Endometrium (tissue), 2 donors: ENCODE data around the gene CCL21.

Experiments
- FAIRE-seq: peaks from 2 replicates; lab custom pipeline; 2012; peaks lifted over from hg19 to GRCh38; lab: Jason Lieb, UNC
- donor health status: control.
- donor health status: control.

The CCL21 gene

GRCh38 chr9:34707130-34707529 is 2.8 kb downstream of the CCL21 start:
- FAIRE-seq, result no peak

- peak; percentile 83 for FAIRE-seq
Observed at GRCh38 chr9:34701769-34702736, 7.9 kb downstream of the CCL21 start.

GRCh38 chr9:34701023-34701768 is 8.7 kb downstream of the CCL21 start:
- no peak for FAIRE-seq

- no peak for FAIRE-seq
Observed at GRCh38 chr9:34694811-34695210, 15.1 kb downstream of the CCL21 start.

GRCh38 chr9:34693560-34693959 is 16.4 kb downstream of the CCL21 start:
- no peak for FAIRE-seq

- no peak for FAIRE-seq
Observed at GRCh38 chr9:34691936-34692315, 18.0 kb downstream of the CCL21 start.

GRCh38 chr9:34690983-34691935 is 18.7 kb downstream of the CCL21 start, which contains the start of gene CCL19:
Gene CCL19 (minus strand): TSS chr9:34691276. CDS start chr9:34691139, 137 bp downstream.
- FAIRE-seq, result no peak

GRCh38 chr9:34689512-34689911 is 20.4 kb downstream of the CCL21 start:
- FAIRE-seq, result no peak

- no peak for FAIRE-seq
Observed at GRCh38 chr9:34689116-34689470, 20.8 kb downstream of the CCL21 start.

- no peak for FAIRE-seq
Observed at GRCh38 chr9:34688329-34689115, 21.4 kb downstream of the CCL21 start.

DNA sequence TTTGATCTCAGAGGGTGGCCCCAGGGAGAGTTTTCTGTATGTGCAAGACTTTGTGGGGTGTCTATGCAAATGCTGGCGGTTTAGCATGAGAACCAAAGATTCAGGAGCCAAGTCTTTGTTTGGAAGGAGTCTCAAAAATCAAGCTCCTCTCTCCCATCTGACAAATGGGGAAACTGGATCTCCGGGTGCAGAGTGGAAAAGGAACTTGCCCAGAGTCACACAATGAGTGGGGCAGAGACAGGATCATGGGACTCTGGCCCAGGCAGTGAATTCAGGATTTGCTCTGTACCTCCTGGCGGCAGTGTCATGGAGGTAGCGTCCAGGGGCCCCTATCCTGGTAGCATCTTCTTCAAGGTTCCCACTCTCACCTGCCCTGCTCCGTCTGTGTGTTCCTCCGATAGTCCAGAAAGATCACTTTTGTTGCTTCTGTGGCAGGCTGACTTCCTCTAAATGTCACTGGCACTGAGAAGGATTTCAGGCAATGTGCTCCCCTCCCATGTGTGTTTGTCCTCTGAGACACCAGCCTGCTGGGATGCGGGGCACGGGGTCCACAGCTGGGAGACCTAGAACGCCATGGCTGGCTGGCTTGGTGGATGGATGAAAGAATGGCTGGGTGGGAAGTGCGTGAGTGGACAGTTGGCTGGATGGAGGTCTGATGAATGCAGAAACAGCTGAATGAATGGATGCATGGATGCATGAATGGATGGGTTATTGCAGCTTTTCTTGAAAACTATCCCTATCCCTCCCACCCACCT is 22.5 kb downstream of the CCL21 start:
- FAIRE-seq, result no peak

DNA sequence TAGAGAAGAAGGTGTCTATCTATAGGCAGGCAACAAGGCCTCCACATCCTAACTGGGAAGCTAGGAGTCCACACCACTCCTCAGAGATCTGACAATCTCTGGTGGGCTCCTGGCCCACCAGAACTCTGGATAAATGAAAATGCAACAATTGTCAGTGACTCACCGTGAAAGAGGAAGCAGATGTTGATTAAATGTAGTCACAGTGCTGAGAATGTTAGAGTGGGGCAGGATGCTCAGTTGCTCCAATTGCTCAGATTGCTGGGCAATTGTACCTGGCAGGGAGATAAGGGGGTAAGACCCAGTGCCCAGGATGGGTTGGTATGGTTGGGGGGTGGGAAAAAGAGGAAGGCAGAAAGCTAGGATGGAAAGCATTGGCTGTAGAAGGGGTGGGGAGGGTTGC is 23.2 kb downstream of the CCL21 start:
- FAIRE-seq, result no peak

- no peak for FAIRE-seq
Observed at GRCh38 chr9:34686231-34686630, 23.7 kb downstream of the CCL21 start.

DNA sequence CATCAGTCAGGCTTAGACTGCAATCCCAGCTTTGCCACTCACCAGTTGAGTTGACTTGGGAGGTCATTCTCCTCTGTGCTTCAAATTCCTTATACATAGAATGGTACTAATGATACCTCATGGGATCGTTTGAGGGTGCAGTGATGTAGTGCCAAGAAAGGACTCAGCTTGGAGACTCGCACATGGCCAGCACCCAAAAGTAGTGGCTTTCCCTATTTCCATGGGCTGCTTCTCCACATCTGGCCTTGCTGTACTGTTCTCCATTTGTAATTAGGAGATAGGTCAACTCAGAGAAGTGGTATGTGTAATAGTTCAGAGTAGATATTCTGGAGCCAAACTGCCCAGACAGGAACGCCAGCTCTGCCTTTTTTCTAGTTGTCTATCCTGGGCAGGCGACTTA is 24.3 kb downstream of the CCL21 start:
- FAIRE-seq, result no peak

DNA sequence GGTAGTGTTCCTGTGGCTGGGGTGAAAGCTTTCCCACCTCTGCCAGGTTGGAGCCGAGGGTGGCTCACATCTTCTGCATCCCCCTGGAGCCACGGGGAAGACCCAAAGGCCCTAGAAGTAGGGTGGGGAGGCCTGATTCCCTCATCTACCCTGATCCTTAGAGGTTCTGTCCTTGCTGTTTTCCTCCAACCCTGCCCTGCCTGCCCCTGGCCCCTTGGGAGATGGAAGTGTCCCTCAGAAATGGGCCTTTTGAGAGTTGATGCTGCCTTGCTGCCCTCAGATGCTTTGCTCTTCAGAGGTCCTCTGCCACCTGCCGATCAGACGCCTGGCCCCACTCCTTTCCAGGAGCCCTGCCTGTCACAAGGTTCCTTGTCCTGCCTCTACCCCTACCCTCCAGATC is 25.1 kb downstream of the CCL21 start:
- no peak for FAIRE-seq

DNA sequence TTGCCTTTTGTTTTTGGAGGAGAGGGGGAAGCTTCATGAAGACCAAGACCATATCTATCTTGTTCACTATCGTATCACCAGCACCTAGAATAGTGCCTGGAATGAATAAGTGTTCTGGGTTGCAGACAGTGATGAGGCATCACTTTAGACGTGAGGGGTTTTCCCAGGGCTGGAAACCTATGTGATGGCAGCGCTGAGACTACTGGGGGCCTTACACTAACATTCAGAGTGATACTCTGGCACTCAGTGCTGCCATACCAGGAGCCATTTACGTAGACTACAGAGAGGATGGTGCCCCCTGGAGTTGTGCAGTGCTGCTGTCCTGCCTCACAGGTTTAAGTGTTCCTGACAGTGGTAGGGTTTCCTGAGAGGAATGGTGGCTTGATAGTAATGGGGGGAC is 25.8 kb downstream of the CCL21 start:
- FAIRE-seq, result no peak

DNA sequence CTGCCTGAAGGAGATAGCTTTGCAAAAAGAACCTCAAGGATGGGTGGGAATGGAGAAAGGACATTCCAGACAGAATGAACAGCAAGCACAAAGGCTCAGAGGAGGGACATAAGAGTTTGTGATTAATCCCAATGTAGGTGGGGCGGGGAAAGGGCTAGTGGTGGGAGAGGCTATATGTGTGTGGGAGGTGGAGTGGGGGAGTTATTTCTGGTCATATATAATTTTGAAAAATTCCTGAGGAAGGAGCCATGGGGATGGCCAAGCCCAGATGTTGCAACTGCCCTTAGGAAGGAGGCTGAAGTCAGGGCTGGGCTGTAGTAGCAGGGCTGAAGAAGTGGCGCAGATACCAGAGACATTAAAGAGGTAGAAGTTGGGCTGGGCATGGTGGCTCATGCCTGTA is 34.1 kb downstream of the CCL21 start:
- FAIRE-seq, result no peak

- no peak for FAIRE-seq
Observed at GRCh38 chr9:34675048-34675714, 34.8 kb downstream of the CCL21 start.

GRCh38 chr9:34674440-34674839 is 35.5 kb downstream of the CCL21 start:
- FAIRE-seq, result no peak

DNA sequence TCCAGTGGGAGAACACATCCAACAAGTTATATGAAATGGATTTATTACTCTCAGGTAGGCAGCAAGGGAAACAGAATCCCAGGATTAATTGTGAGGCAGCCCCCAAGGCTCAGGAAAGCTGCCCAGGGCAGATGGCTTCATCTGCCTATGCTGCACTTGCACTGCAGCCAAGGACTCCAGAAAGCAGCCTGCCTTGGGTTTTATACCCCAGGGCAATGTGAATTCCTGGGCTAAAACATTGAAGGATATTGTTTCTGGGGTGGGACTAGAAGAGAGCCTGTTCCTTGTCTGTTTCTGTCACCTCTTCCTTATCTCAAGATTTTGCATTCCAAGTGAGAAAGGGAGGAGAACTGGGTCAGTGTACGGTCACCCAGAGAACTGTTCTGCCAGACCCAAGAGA is 38.6 kb downstream of the CCL21 start:
- FAIRE-seq, result no peak
